ENCODE results near the gene DHCR7. TPM values are rescaled to one million over a fixed set of nuclear protein-coding genes. Genes with fewer than 3 reads are reported as not detected.

The DHCR7 gene
- total and polyA plus RNA-seq, 12 donors = 31.8 to 904 (median 85.3) TPM

DNA sequence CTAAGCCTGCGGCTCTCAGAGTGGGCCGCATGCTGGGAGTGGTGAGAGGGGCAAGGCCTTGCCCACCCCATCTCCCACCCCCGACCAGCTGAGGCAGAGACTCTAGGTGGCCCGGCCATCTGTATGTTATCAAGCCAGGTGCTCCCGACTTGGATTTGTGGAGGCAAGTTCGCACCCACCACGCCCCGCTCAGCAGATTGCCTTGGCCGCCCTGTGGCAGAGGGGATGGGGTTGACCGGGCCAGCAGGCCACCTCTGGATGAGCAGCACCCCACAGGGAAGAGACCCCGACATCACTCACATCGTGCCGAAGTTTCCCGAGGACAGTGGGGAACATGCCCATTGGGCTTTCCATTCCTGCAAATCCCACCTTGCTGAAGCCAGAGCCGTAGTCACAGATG is 40.8 kb downstream of the DHCR7 start:
- Histone ChIP-seq H3K27me3 (no peaks in the 10 kb centered on the region), H3K27ac (no peak overlapping the region), H3K9me3 (replicated peaks in 1 of 3) (no peaks in the 10 kb centered on the region), H3K4me1 (replicated peaks in 1 of 2) (no peaks in the 10 kb centered on the region), H3K36me3 (replicated peaks in 1 of 2) (no peaks in the 10 kb centered on the region), H3K4me3 (no peak overlapping the region)
- intact Hi-C loops (cut with DNase I) = no loop called here
- WGBS, 4 donors = 74 to 95% (median 88%) methylated on average over 3 to 15 of the region's 15 CpGs
- no peak for DNase-seq
- TF ChIP-seq, protein P1, sequence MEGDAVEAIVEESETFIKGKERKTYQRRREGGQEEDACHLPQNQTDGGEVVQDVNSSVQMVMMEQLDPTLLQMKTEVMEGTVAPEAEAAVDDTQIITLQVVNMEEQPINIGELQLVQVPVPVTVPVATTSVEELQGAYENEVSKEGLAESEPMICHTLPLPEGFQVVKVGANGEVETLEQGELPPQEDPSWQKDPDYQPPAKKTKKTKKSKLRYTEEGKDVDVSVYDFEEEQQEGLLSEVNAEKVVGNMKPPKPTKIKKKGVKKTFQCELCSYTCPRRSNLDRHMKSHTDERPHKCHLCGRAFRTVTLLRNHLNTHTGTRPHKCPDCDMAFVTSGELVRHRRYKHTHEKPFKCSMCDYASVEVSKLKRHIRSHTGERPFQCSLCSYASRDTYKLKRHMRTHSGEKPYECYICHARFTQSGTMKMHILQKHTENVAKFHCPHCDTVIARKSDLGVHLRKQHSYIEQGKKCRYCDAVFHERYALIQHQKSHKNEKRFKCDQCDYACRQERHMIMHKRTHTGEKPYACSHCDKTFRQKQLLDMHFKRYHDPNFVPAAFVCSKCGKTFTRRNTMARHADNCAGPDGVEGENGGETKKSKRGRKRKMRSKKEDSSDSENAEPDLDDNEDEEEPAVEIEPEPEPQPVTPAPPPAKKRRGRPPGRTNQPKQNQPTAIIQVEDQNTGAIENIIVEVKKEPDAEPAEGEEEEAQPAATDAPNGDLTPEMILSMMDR (IDR thresholded peaks at IDR 0.05) = no peak
- no peak for TF ChIP-seq POLR2A (IDR thresholded peaks at IDR 0.05)

DNA sequence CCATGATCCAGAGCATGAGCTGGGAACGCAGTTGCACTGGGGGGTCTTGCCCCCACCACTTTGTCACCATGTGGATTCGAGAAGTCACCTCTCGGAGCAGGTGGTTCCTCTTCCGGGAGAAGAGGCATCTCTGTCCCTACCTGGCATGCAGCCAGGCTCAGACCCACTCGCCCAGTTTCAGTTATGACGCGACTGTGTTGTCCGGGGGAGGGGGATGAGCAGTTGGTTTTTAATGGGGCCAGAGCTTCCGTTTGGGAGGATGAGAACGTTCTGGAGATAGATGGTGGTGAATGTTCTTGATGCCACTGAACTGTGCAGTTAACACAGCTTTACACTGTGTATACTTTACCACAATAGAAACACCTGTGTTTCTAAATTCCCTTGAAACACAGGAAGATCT is 41.5 kb downstream of the DHCR7 start:
- no peaks in the 10 kb centered on the region for H3K27me3 ChIP-seq
- H3K9me3 ChIP-seq (replicated peaks in 1 of 3) = no peaks in the 10 kb centered on the region
- TF ChIP-seq POLR2A (IDR thresholded peaks at IDR 0.05) = no peak
- TF ChIP-seq, protein P1 (IDR thresholded peaks at IDR 0.05) = no peak
- intact Hi-C loops (cut with DNase I) = no loop called here
- no peak overlapping the region for H3K4me3 ChIP-seq
- no peaks in the 10 kb centered on the region for H3K36me3 ChIP-seq (replicated peaks in 1 of 2)
- 63 to 77% (median 74%) methylated on average over 3 to 10 of the region's 10 CpGs for WGBS, 4 donors
- no peak overlapping the region for H3K27ac ChIP-seq
- no peaks in the 10 kb centered on the region for H3K4me1 ChIP-seq (replicated peaks in 1 of 2)
- DNase-seq = no peak

DNA sequence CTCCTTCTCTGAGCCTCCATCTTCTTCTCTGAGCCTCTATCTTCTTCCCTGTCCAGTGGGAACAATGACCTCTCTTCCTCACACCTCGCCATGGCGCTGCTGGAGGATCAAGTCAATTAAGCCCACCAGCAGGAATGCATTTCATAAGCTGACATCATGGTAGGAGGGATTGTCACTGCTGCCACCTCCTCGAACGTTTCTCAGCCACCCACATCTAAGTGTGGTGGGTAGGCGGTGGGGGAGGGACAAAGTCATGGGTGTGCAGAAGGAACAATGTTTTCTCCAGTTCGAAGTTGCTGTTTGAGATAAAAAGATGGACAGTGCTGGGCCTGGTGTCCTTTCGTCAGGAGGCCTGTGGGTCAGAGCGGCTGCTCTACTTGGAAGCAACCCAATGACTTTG is 44.0 kb downstream of the DHCR7 start:
- intact Hi-C loops (cut with DNase I) = no loop called here
- TF ChIP-seq POLR2A (IDR thresholded peaks at IDR 0.05) = no peak
- TF ChIP-seq, protein P1 (IDR thresholded peaks at IDR 0.05) = no peak
- H3K9me3 ChIP-seq (replicated peaks in 1 of 3) = no peaks in the 10 kb centered on the region
- no peak overlapping the region for H3K4me3 ChIP-seq
- DNase-seq = no peak
- H3K36me3 ChIP-seq (replicated peaks in 1 of 2) = no peaks in the 10 kb centered on the region
- WGBS, 4 donors = 73 to 87% (median 83%) methylated on average over 8 of the region's 8 CpGs
- no peak overlapping the region for H3K27ac ChIP-seq
- H3K4me1 ChIP-seq (replicated peaks in 1 of 2) = no peaks in the 10 kb centered on the region
- no peaks in the 10 kb centered on the region for H3K27me3 ChIP-seq

DNA sequence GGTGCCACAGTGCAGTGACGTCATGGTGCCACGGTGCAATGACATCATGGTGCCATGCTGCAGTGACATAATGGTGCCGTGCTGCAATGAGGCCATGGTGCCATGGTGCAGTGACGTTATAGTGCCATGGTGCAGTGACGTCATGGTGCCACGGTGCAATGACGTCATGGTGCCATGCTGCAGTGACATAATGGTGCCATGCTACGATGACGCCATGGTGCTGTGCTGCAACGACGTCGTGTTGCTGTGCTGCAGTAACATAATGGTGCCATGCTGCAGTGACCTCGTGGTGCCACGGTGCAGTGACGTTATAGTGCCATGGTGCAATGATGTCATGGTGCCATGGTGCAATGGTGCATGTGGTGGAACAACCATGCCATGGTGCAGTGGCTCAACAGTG is 45.3 kb downstream of the DHCR7 start:
- no peak overlapping the region for H3K4me3 ChIP-seq
- no peaks in the 10 kb centered on the region for H3K27me3 ChIP-seq
- WGBS, 4 donors = 59 to 83% (median 78%) methylated on average over 7 to 15 of the region's 15 CpGs
- TF ChIP-seq POLR2A (IDR thresholded peaks at IDR 0.05) = no peak
- TF ChIP-seq, protein P1 (IDR thresholded peaks at IDR 0.05) = no peak
- DNase-seq = no peak
- H3K4me1 ChIP-seq (replicated peaks in 1 of 2) = no peaks in the 10 kb centered on the region
- intact Hi-C loops (cut with DNase I) = no loop called here
- no peaks in the 10 kb centered on the region for H3K9me3 ChIP-seq (replicated peaks in 1 of 3)
- H3K27ac ChIP-seq = no peak overlapping the region
- no peaks in the 10 kb centered on the region for H3K36me3 ChIP-seq (replicated peaks in 1 of 2)
